Panc1 (cell line): ENCODE results near the gene AFF3. TPM values are rescaled to one million over a fixed set of nuclear protein-coding genes. Genes with fewer than 3 reads are reported as not detected.

Experiments used
- ATAC-seq: fragments of 200-7000 bp; cut with Tn5 transposase; 2 replicates; pipeline ENCODE4 v1.9.1; 2020; ENCODE audit warnings: mild to moderate bottlenecking, moderate library complexity
- Bru-seq: library from RNA; stranded (reverse); fragments of 400-500 nt; gene quantifications from one replicate; lab custom pipeline; 2021; lab: Mats Ljungman, UMichigan
- BruChase-seq, 2 experiments: library from RNA; stranded (reverse); fragments of 400-500 nt; gene quantifications; one replicate each; lab custom pipeline; 2021; lab: Mats Ljungman, UMichigan
- BruUV-seq: library from RNA; stranded (reverse); fragments of 400-500 nt; replicated peaks from 2 replicates; lab custom pipeline; 2021; lab: Mats Ljungman, UMichigan
- CTCF ChIA-PET: fragments of 300-600 bp; sonication (Branson Sonifier 250); formaldehyde crosslinking; loops from one replicate; lab custom pipeline; 2022; ENCODE audit warnings: antibody characterized with exemption; lab: Charles Lee
- POLR2A ChIA-PET: fragments of 300-600 bp; sonication (Branson Sonifier 250); formaldehyde crosslinking; loops from one replicate; lab custom pipeline; 2022; ENCODE audit warnings: antibody characterized with exemption; lab: Charles Lee
- DNase-seq: peaks from one replicate; pipeline ENCODE4 v3.0.0-alpha.2; 2010; ENCODE audit warnings: low read depth, low spot score
- H3K27ac ChIP-seq: 2 replicates; pipeline ENCODE4 v1.5.1; 2011; ENCODE audit warnings: mild to moderate bottlenecking, low read length, inconsistent platforms
- H3K27me3 ChIP-seq: fragments of 200-500 bp; sonication (Bioruptor generic); 2 replicates; pipeline ENCODE4 v1.6.0; 2014; ENCODE audit warnings: low read length, inconsistent platforms; ENCODE audit not compliant: control insufficient read depth, insufficient read depth
- H3K36me3 ChIP-seq: fragments of 200-500 bp; sonication (Bioruptor generic); 2 replicates; pipeline ENCODE4 v1.5.1; 2014; ENCODE audit warnings: inconsistent platforms, mild to moderate bottlenecking, low read length, moderate library complexity; ENCODE audit not compliant: control insufficient read depth, insufficient read depth
- H3K4me1 ChIP-seq: 2 replicates; pipeline ENCODE4 v1.5.1; 2011; ENCODE audit warnings: inconsistent platforms, mild to moderate bottlenecking, low read length, moderate library complexity; ENCODE audit not compliant: control insufficient read depth, insufficient read depth
- H3K4me3 ChIP-seq, 2 experiments: 2 replicates each; pipeline ENCODE4 v1.5.1; 2011 to 2012; ENCODE audit warnings: low read depth in 2 of 2, low read length in 2 of 2, mild to moderate bottlenecking in 2 of 2, inconsistent platforms in 1 of 2, moderate library complexity in 1 of 2
- H3K9me3 ChIP-seq: fragments of 200-500 bp; sonication (Bioruptor generic); 2 replicates; pipeline ENCODE4 v1.5.1; 2014; ENCODE audit warnings: low read depth, mild to moderate bottlenecking, inconsistent platforms, low read length, moderate library complexity; ENCODE audit not compliant: control insufficient read depth, insufficient read depth
- CTCF ChIP-seq: fragments of 450-650 bp; IDR thresholded peaks from 2 replicates; pipeline ENCODE4 v1.5.1; 2017; ENCODE audit warnings: mild to moderate bottlenecking
- POLR2AphosphoS5 ChIP-seq: IDR thresholded peaks from 2 replicates; pipeline ENCODE4 v1.6.1; 2012; ENCODE audit warnings: mild to moderate bottlenecking, low read depth, low read length, moderate library complexity
- REST ChIP-seq, 2 experiments: IDR thresholded peaks; 2 replicates each; pipeline ENCODE4 v1.6.1; 2011 to 2012; ENCODE audit warnings: low read depth in 2 of 2, control low read depth in 1 of 2, low read length in 1 of 2, mild to moderate bottlenecking in 1 of 2, moderate library complexity in 1 of 2; ENCODE audit not compliant: insufficient read depth in 1 of 2
- SIN3A ChIP-seq: IDR thresholded peaks from 2 replicates; pipeline ENCODE4 v1.6.1; 2012; ENCODE audit warnings: low read depth, mild to moderate bottlenecking, low read length, moderate library complexity, borderline replicate concordance; ENCODE audit not compliant: insufficient read depth
- TCF7L2 ChIP-seq: IDR thresholded peaks from 2 replicates; pipeline ENCODE4 v1.6.1; 2011; ENCODE audit warnings: mild to moderate bottlenecking, low read depth, low read length, inconsistent platforms
- in situ Hi-C: cut with HindIII; loops from 2 replicates; pipeline ENCODE4 v1.10.0; 2016; ENCODE audit warnings: low sequenced_read_pairs, low pct_unique_long_range_greater_than_20kb
- intact Hi-C: fragments of 100-400 bp; cut with micrococcal nuclease; formaldehyde crosslinking; loops from one replicate; pipeline ENCODE4 v1.10.0; 2022; ENCODE audit not compliant: unreplicated experiment
- long read RNA-seq: library from polyadenylated mRNA; unstranded; transcript quantifications from one replicate; pipeline ENCODE4 v2.0.0, GENCODE V29; 2021; ENCODE audit not compliant: unreplicated experiment
- polyA plus RNA-seq: library from polyadenylated mRNA; unstranded; fragments of >200 nt; gene quantifications from one replicate; pipeline ENCODE4 v1.2.1, GENCODE V29; 2012; ENCODE audit warnings: missing spikeins; ENCODE audit not compliant: insufficient read length
- total RNA-seq: library from RNA; stranded (reverse); gene quantifications from one replicate; pipeline ENCODE4 v1.2.1, GENCODE V29; 2021; ENCODE audit not compliant: unreplicated experiment

The AFF3 gene
- total RNA-seq: 2.2 TPM
- 5.5 TPM for polyA plus RNA-seq
- Bru-seq, nascent RNA: percentile 36 among the genes with signal in this experiment
- percentile 33 among the genes with signal in this experiment for BruChase-seq, experiment 1, labeled RNA remaining after a 2-hour chase
- BruChase-seq, experiment 2, labeled RNA remaining after a 6-hour chase: percentile 33 among the genes with signal in this experiment
- long read RNA-seq, partial matches to known transcripts: 3 of 6 reads
- long read RNA-seq, other reads (novel, unspliced or antisense): 3 of 6 reads

GRCh38 chr2:100142393-100142792, at the start of gene AFF3:
Gene AFF3 (minus strand): TSS chr2:100142590. CDS start chr2:100104454, 38,136 bp downstream.
- Histone ChIP-seq H3K4me1 (no peaks in the 10 kb centered on the region), H3K27me3 (0 out of 2 replicates have a peak, but pooled peaks cover 2% of the 10 kb centered on the region), H3K9me3 (no peaks in the 10 kb centered on the region), H3K4me3 (no peak within 1 kb of the TSS), H3K27ac (no peak within 1 kb of the TSS), H3K36me3 (no peaks in the 10 kb centered on the region)
- BruUV-seq: no TSS peak
- DNase-seq (no peak), ATAC-seq (no peak)
- in situ Hi-C loops (no loop called here), intact Hi-C loops (no loop called here)
- POLR2A ChIA-PET: no interaction called here
- no peak for TF ChIP-seq POLR2AphosphoS5
- no peak for TF ChIP-seq SIN3A
- TF ChIP-seq CTCF: no peak
- TF ChIP-seq REST (IDR thresholded peaks at IDR 0.05; ENCODE audit: insufficient read depth in 1 of 2, low read depth in 2 of 2, low read length in 1 of 2): no peak
- TF ChIP-seq TCF7L2: no peak
- CTCF ChIA-PET: no interaction called here

GRCh38 chr2:100189387-100189786, 47.0 kb upstream of the AFF3 start:
- Histone ChIP-seq H3K36me3 (no peaks in the 10 kb centered on the region), H3K27ac (no peak overlapping the region), H3K4me1 (no peaks in the 10 kb centered on the region), H3K27me3 (peaks cover 11% of the 10 kb centered on the region), H3K9me3 (no peaks in the 10 kb centered on the region), H3K4me3 (no peak overlapping the region)
- no peak for ATAC-seq
- no TSS peak for BruUV-seq
- POLR2A ChIA-PET: no interaction called here
- CTCF ChIA-PET: no interaction called here
- intact Hi-C loops: no loop called here
- TF ChIP-seq CTCF (no peak), TCF7L2 (no peak), POLR2AphosphoS5 (no peak), REST (IDR thresholded peaks at IDR 0.05; ENCODE audit: insufficient read depth in 1 of 2, low read depth in 2 of 2, low read length in 1 of 2) (no peak), SIN3A (no peak)
- in situ Hi-C loops: no loop called here
- no peak for DNase-seq
